ENCODE data around the gene SH3GL3. TPM values are rescaled to one million over a fixed set of nuclear protein-coding genes. Genes with fewer than 3 reads are reported as not detected.

SH3GL3 gene
- total and polyA plus RNA-seq, 2 of the 8 experiments (the other 6 are each of a cell fraction or from before 2014, with no cell fraction given): 14.1 to 19.1 TPM

DNA sequence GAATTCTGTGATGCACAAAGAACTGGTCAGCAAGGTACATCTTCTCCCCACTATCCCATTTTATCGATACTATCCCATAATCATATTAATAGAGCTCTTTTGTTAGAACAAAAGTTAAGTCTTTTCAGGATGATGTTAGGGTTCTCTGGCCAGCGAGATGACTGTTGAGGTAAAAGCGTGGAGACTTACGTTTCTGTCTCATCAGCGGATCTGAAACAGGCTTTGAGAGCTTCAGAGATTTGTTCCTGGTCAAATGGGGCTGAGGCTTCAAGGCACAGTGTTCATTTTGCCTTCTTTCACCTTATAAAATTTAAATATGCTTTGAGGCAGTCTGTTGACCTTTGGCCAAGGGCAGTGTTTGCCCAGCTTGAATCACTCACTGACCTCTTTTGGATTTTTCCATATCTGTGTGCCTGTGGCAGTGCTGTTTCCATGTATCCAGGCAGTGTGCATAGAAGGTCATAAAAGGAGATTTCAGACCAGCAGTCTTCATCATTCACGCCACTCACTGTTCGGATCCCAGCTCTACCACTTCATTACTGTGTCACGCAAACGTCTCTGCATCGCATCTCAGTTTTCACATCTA, 209.9 kb downstream of the SH3GL3 start:
- no peaks in the 10 kb centered on the region for H3K79me1 ChIP-seq (ENCODE audit: low read depth, low read length)
- no peaks in the 10 kb centered on the region for H3K36me3 ChIP-seq (ENCODE audit: control insufficient read depth in 2 of 4, insufficient read depth in 4 of 4, low read length in 3 of 4)
- CTCF ChIA-PET (ENCODE audit: partially characterized antibody): interaction anchor here (0.6 to 3.3 kb wide), 41 partner anchors 10 to 1706 kb away, joined by 3 to 20 read pairs (median 4); no protein-coding TSS in a partner anchor
- DNase-seq (ENCODE audit: low read depth in 1 of 2, low spot score in 2 of 2): no peak
- H3K79me2 ChIP-seq (ENCODE audit: control insufficient read depth in 1 of 2, insufficient read depth in 2 of 2, low read length in 2 of 2): no peaks in the 10 kb centered on the region
- no peak overlapping the region for H3K4ac ChIP-seq (replicated peaks; ENCODE audit: insufficient read length, low read depth, low read length)
- no peak overlapping the region for H4K8ac ChIP-seq (ENCODE audit: extremely low read depth, insufficient read depth, low read length)
- FAIRE-seq: no peak
- 88% methylated on average over 10 of the region's 10 CpGs; no CpG with 5 or more reads in 1 of the 2 experiments for WGBS, 2 experiments (ENCODE audit: extremely low coverage in 1 of 2, insufficient coverage in 1 of 2, insufficient read length in 1 of 2, insufficient replicate concordance in 2 of 2, low coverage in 1 of 2, low lambda C conversion rate in 2 of 2, missing lambda C conversion rate in 1 of 2)
- H3K56ac ChIP-seq (replicated peaks; ENCODE audit: insufficient read length, low read depth, low read length): no peak overlapping the region
- H2BK20ac ChIP-seq (ENCODE audit: low read length): no peak overlapping the region
- no peak overlapping the region for H3K18ac ChIP-seq (ENCODE audit: extremely low read depth, low read length)
- TF ChIP-seq CBX8 (IDR thresholded peaks at IDR 0.05; ENCODE audit: borderline replicate concordance, low read depth, low read length) (no peak), ZNF274 (IDR thresholded peaks at IDR 0.05; ENCODE audit: borderline replicate concordance, extremely low read depth, low read length) (no peak)
- TF ChIP-seq, protein P1, sequence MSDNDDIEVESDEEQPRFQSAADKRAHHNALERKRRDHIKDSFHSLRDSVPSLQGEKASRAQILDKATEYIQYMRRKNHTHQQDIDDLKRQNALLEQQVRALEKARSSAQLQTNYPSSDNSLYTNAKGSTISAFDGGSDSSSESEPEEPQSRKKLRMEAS (IDR thresholded peaks at IDR 0.05): no peak
- TF ChIP-seq, protein P2, sequence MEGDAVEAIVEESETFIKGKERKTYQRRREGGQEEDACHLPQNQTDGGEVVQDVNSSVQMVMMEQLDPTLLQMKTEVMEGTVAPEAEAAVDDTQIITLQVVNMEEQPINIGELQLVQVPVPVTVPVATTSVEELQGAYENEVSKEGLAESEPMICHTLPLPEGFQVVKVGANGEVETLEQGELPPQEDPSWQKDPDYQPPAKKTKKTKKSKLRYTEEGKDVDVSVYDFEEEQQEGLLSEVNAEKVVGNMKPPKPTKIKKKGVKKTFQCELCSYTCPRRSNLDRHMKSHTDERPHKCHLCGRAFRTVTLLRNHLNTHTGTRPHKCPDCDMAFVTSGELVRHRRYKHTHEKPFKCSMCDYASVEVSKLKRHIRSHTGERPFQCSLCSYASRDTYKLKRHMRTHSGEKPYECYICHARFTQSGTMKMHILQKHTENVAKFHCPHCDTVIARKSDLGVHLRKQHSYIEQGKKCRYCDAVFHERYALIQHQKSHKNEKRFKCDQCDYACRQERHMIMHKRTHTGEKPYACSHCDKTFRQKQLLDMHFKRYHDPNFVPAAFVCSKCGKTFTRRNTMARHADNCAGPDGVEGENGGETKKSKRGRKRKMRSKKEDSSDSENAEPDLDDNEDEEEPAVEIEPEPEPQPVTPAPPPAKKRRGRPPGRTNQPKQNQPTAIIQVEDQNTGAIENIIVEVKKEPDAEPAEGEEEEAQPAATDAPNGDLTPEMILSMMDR (IDR thresholded peaks at IDR 0.05; ENCODE audit: control extremely low read depth in 1 of 3, insufficient read depth in 1 of 3, low read depth in 1 of 3, low read length in 3 of 3): no peak
- H4K20me1 ChIP-seq (replicated peaks in 1 of 2; ENCODE audit: control insufficient read depth in 1 of 2, insufficient read depth in 2 of 2, low read length in 2 of 2): no peaks in the 10 kb centered on the region
- H2BK12ac ChIP-seq (ENCODE audit: low read depth, low read length): no peak overlapping the region
- no peak overlapping the region for H3K14ac ChIP-seq (ENCODE audit: insufficient read length)
- no peak overlapping the region for H3K4me2 ChIP-seq (ENCODE audit: insufficient read depth in 1 of 2, low read depth in 2 of 2, low read length in 2 of 2)
- H3K27ac ChIP-seq (ENCODE audit: low read depth, low read length): no peak overlapping the region
- no peak overlapping the region for H2BK5ac ChIP-seq (ENCODE audit: low read depth, low read length)
- H3K23ac ChIP-seq (ENCODE audit: insufficient read length): no peak overlapping the region
- no peak overlapping the region for H2AFZ ChIP-seq (ENCODE audit: low read length)
- H4K91ac ChIP-seq (replicated peaks; ENCODE audit: insufficient read length, low read length): no peak overlapping the region
- peaks cover 8% of the 10 kb centered on the region; the same call in 1 of the 2 replicates for H3K23me2 ChIP-seq (ENCODE audit: low read depth, low read length)
- H2AK5ac ChIP-seq (ENCODE audit: low read depth, low read length): no peak overlapping the region
- no peaks in the 10 kb centered on the region for H3K9me3 ChIP-seq (ENCODE audit: insufficient read depth in 2 of 2, low read depth in 1 of 2, low read length in 1 of 2)
- H2BK120ac ChIP-seq (replicated peaks; ENCODE audit: low read depth, low read length): no peak overlapping the region
- H3K27me3 ChIP-seq (replicated peaks in 1 of 4; ENCODE audit: control insufficient read depth in 3 of 4, extremely low read depth in 1 of 4, insufficient read depth in 3 of 4, low read length in 3 of 4): peaks cover 12 to 38% (median 33%) of the 10 kb centered on the region in 4 experiments
- H3K4me3 ChIP-seq (ENCODE audit: extremely low read depth in 1 of 4, insufficient read depth in 2 of 4, low read depth in 3 of 4, low read length in 4 of 4): no peak overlapping the region
- H3K4me1 ChIP-seq (replicated peaks in 1 of 4; ENCODE audit: control insufficient read depth in 3 of 4, insufficient read depth in 4 of 4, low read length in 3 of 4): peaks cover 0 to 5% (median 2%) of the 10 kb centered on the region in 4 experiments; a peak in 5 of 7 replicates
- H2BK15ac ChIP-seq (ENCODE audit: low read length): no peak overlapping the region
- no peak overlapping the region for H3K9ac ChIP-seq (replicated peaks in 1 of 4; ENCODE audit: extremely low read depth in 1 of 4, low read depth in 3 of 4, low read length in 3 of 4)
- H4K5ac ChIP-seq (ENCODE audit: insufficient read length, low read depth, low read length): no peak overlapping the region
- POLR2A ChIA-PET (ENCODE audit: partially characterized antibody): no interaction called here

Measured in H1 (cell line).